ENCODE results near the gene LPCAT2. TPM values are rescaled to one million over a fixed set of nuclear protein-coding genes. Genes with fewer than 3 reads are reported as not detected.

Gene LPCAT2
- total and polyA plus RNA-seq, 2 donors (not counting 3 experiments of a cell fraction or from before 2014, with no cell fraction given): 64.5 to 72.9 TPM

DNA sequence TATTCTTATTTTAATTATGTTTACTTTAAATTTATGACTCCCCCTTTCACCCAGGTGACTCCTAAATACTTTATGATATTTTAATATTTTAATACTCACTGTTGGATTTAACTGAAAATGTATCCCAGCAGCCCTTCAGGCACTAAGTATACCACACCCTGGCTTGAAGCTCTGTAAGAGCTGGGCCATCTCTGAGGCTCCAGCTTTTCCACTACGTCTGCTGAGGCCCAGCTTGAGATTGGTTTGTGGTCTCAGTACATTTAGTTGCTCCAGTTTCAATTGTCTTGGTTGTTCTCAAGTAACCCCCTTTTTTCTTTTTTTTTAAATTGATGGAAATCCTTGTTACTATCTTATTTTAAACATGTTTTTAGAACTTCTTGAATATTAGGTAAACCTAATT is 30.6 kb downstream of the LPCAT2 start:
- H3K79me2 ChIP-seq (ENCODE audit: control insufficient read depth, insufficient read depth, low read length): no peaks in the 10 kb centered on the region
- no peak overlapping the region for H3K4me2 ChIP-seq (ENCODE audit: insufficient read depth, low read length)
- H3K9me1 ChIP-seq (replicated peaks; ENCODE audit: control insufficient read depth, extremely low read depth, insufficient read depth, low read length): no peaks in the 10 kb centered on the region
- H3K4me3 ChIP-seq (replicated peaks in 1 of 3; ENCODE audit: insufficient read depth in 1 of 3, low read depth in 1 of 3, low read length in 3 of 3): no peak overlapping the region
- ChIA-PET POLR2A (interaction anchor here (0.5 kb wide), 1 partner anchor 48 kb away, joined by 5 read pairs; no protein-coding TSS in a partner anchor), CTCF (interaction anchor here (0.7 to 5.6 kb wide), 5 partner anchors 11 to 75 kb away, joined by 3 to 28 read pairs (median 5); no protein-coding TSS in a partner anchor)
- dilution Hi-C loops (cut with MboI; ENCODE audit: extremely low pct_ligation_motif_present, low sequenced_read_pairs): no loop called here
- H3K36me3 ChIP-seq (ENCODE audit: control insufficient read depth in 2 of 2, extremely low read depth in 1 of 2, insufficient read depth in 2 of 2, low read length in 2 of 2): peaks cover 5 to 31% of the 10 kb centered on the region in 2 experiments
- no peak for TF ChIP-seq JUN (IDR thresholded peaks at IDR 0.05; ENCODE audit: borderline replicate concordance, insufficient read depth, insufficient read length, low read depth)
- no peak for TF ChIP-seq POLR2AphosphoS5 (IDR thresholded peaks at IDR 0.05; ENCODE audit: insufficient read depth, low read depth, low read length)
- no peak for TF ChIP-seq CTCF (IDR thresholded peaks at IDR 0.05; ENCODE audit: extremely low read depth in 1 of 2, insufficient read depth in 1 of 2, low read depth in 1 of 2, low read length in 2 of 2)
- TF ChIP-seq EZH2 (IDR thresholded peaks at IDR 0.05; ENCODE audit: borderline replicate concordance, low read depth, low read length, severe bottlenecking): no peak
- TF ChIP-seq POLR2A (IDR thresholded peaks at IDR 0.05; ENCODE audit: low read depth, low read length): no peak
- H3K9ac ChIP-seq (replicated peaks; ENCODE audit: extremely low read depth, insufficient read depth, low read length): no peak overlapping the region
- H3K27me3 ChIP-seq (ENCODE audit: control insufficient read depth in 2 of 2, insufficient read depth in 2 of 2, low read length in 2 of 2): no peaks in the 10 kb centered on the region
- FAIRE-seq (no peak), DNase-seq (ENCODE audit: low read depth, low spot score) (no peak)
- intact Hi-C loops (cut with micrococcal nuclease): loop anchor here (1.0 kb wide), 1 partner anchor 70 kb away; no protein-coding TSS in a partner anchor
- no peaks in the 10 kb centered on the region for H4K20me1 ChIP-seq (replicated peaks; ENCODE audit: control insufficient read depth, extremely low read depth, insufficient read depth, low read length)
- BruUV-seq (replicated peaks): no TSS peak
- no peak overlapping the region for H2AFZ ChIP-seq (ENCODE audit: low read depth, low read length)
- H3K27ac ChIP-seq (ENCODE audit: insufficient read depth, low read depth, low read length): no peak overlapping the region
- peaks cover 19% of the 10 kb centered on the region for H3K4me1 ChIP-seq (ENCODE audit: control insufficient read depth, extremely low read depth, insufficient read depth, low read length)
- H3K9me3 ChIP-seq (replicated peaks; ENCODE audit: control insufficient read depth, insufficient read depth, low read length): no peaks in the 10 kb centered on the region

- TF ChIP-seq CTCF (IDR thresholded peaks at IDR 0.05; ENCODE audit: extremely low read depth in 1 of 2, insufficient read depth in 1 of 2, low read depth in 1 of 2, low read length in 2 of 2) (no peak), EZH2 (IDR thresholded peaks at IDR 0.05; ENCODE audit: borderline replicate concordance, low read depth, low read length, severe bottlenecking) (no peak), MYC (IDR thresholded peaks at IDR 0.05; ENCODE audit: low read depth, low read length) (no peak), GATA2 (IDR thresholded peaks at IDR 0.05; ENCODE audit: insufficient read depth, insufficient read length, low read depth, low read length) (no peak), POLR2AphosphoS5 (IDR thresholded peaks at IDR 0.05; ENCODE audit: insufficient read depth, low read depth, low read length) (no peak), FOS (IDR thresholded peaks at IDR 0.05; ENCODE audit: borderline replicate concordance, insufficient read depth, low read length) (no peak), JUN (IDR thresholded peaks at IDR 0.05; ENCODE audit: borderline replicate concordance, insufficient read depth, insufficient read length, low read depth) (no peak), POLR2A (IDR thresholded peaks at IDR 0.05; ENCODE audit: low read depth, low read length) (no peak)
- TF ChIP-seq, protein P1, sequence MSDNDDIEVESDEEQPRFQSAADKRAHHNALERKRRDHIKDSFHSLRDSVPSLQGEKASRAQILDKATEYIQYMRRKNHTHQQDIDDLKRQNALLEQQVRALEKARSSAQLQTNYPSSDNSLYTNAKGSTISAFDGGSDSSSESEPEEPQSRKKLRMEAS (IDR thresholded peaks at IDR 0.05; ENCODE audit: insufficient read depth, insufficient read length): no peak
- Histone ChIP-seq H3K4me1 (ENCODE audit: control insufficient read depth, extremely low read depth, insufficient read depth, low read length) (peaks cover 19% of the 10 kb centered on the region), H2AFZ (ENCODE audit: low read depth, low read length) (no peak overlapping the region), H3K4me2 (ENCODE audit: insufficient read depth, low read length) (no peak overlapping the region), H4K20me1 (replicated peaks; ENCODE audit: control insufficient read depth, extremely low read depth, insufficient read depth, low read length) (no peaks in the 10 kb centered on the region), H3K4me3 (replicated peaks in 1 of 3; ENCODE audit: insufficient read depth in 1 of 3, low read depth in 1 of 3, low read length in 3 of 3) (no peak overlapping the region), H3K9ac (replicated peaks; ENCODE audit: extremely low read depth, insufficient read depth, low read length) (no peak overlapping the region), H3K79me2 (ENCODE audit: control insufficient read depth, insufficient read depth, low read length) (no peaks in the 10 kb centered on the region), H3K27me3 (ENCODE audit: control insufficient read depth in 2 of 2, insufficient read depth in 2 of 2, low read length in 2 of 2) (no peaks in the 10 kb centered on the region), H3K9me3 (replicated peaks; ENCODE audit: control insufficient read depth, insufficient read depth, low read length) (no peaks in the 10 kb centered on the region), H3K9me1 (replicated peaks; ENCODE audit: control insufficient read depth, extremely low read depth, insufficient read depth, low read length) (no peaks in the 10 kb centered on the region), H3K27ac (ENCODE audit: insufficient read depth, low read depth, low read length) (no peak overlapping the region), H3K36me3 (ENCODE audit: control insufficient read depth in 2 of 2, extremely low read depth in 1 of 2, insufficient read depth in 2 of 2, low read length in 2 of 2) (peaks cover 5 to 27% of the 10 kb centered on the region in 2 experiments)
- dilution Hi-C loops (cut with MboI; ENCODE audit: extremely low pct_ligation_motif_present, low sequenced_read_pairs) (no loop called here), intact Hi-C loops (cut with micrococcal nuclease) (no loop called here)
- BruUV-seq (replicated peaks): no TSS peak
- ChIA-PET POLR2A (no interaction called here), CTCF (interaction anchor here (1.2 to 5.6 kb wide), 4 partner anchors 12 to 75 kb away, joined by 3 to 28 read pairs (median 8); no protein-coding TSS in a partner anchor)
- no peak for FAIRE-seq
- DNase-seq (ENCODE audit: low read depth, low spot score): no peak
Observed at GRCh38 chr16:55540221-55540620, 31.3 kb downstream of the LPCAT2 start.
